ENCODE measurements around the gene DCD.

DNA sequence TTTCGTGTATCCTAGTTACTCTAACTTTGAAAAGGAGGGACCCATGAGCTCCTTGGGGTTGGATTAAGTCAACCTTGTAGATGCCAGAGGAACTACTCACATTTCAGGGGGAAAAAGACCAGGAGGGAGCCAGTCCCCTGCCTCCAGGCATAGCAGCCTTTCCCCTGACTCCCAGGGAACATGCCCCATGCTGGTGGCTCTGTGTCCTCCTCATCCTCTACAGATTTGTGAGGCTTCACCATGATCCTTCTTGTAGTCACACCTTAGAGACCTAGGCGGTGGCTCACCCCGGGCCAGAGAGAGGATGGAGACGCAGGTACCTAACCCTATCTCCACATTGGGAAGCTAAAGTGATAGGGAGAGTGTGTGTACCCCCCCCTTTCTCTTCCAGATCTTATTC, 43.7 kb downstream of the DCD start:
- TF ChIP-seq, protein P1, sequence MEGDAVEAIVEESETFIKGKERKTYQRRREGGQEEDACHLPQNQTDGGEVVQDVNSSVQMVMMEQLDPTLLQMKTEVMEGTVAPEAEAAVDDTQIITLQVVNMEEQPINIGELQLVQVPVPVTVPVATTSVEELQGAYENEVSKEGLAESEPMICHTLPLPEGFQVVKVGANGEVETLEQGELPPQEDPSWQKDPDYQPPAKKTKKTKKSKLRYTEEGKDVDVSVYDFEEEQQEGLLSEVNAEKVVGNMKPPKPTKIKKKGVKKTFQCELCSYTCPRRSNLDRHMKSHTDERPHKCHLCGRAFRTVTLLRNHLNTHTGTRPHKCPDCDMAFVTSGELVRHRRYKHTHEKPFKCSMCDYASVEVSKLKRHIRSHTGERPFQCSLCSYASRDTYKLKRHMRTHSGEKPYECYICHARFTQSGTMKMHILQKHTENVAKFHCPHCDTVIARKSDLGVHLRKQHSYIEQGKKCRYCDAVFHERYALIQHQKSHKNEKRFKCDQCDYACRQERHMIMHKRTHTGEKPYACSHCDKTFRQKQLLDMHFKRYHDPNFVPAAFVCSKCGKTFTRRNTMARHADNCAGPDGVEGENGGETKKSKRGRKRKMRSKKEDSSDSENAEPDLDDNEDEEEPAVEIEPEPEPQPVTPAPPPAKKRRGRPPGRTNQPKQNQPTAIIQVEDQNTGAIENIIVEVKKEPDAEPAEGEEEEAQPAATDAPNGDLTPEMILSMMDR (IDR thresholded peaks at IDR 0.05) = no peak
- no peak for TF ChIP-seq POLR2A (IDR thresholded peaks at IDR 0.05)
